Neural progenitor cell (in vitro differentiated cells): Measurements from ENCODE around the gene SINHCAF. TPM values are rescaled to one million over a fixed set of nuclear protein-coding genes. Genes with fewer than 3 reads are reported as not detected.

Source experiments
- DNase-seq: peaks from one replicate; pipeline ENCODE4 v3.0.0-alpha.2; 2016; ENCODE audit warnings: low spot score
- H2AFZ ChIP-seq: fragments of 200-600 bp; sonication (generic); replicated peaks from 2 replicates; pipeline ENCODE4 v1.6.1; 2016; ENCODE audit warnings: antibody characterized with exemption
- H3F3A ChIP-seq: fragments of 200-600 bp; sonication (generic); 2 replicates; pipeline ENCODE4 v1.6.1; 2016; ENCODE audit warnings: antibody characterized with exemption, low read depth
- H3K27ac ChIP-seq: fragments of 200-600 bp; sonication (generic); 2 replicates; pipeline ENCODE4 v1.5.1; 2016; ENCODE audit warnings: mild to moderate bottlenecking
- H3K27me3 ChIP-seq: fragments of 200-600 bp; sonication (generic); 2 replicates; pipeline ENCODE4 v1.6.1; 2016; ENCODE audit warnings: mild to moderate bottlenecking, moderate library complexity
- H3K36me3 ChIP-seq: fragments of 200-600 bp; sonication (generic); 2 replicates; pipeline ENCODE4 v1.5.1; 2016
- H3K4me1 ChIP-seq: fragments of 200-600 bp; sonication (generic); 2 replicates; pipeline ENCODE4 v1.6.1; 2016; ENCODE audit warnings: mixed run types
- H3K4me2 ChIP-seq: fragments of 200-600 bp; sonication (generic); 2 replicates; pipeline ENCODE4 v1.6.1; 2016
- H3K4me3 ChIP-seq: fragments of 200-600 bp; sonication (generic); 2 replicates; pipeline ENCODE4 v1.5.1; 2016
- H3K79me2 ChIP-seq: fragments of 200-600 bp; sonication (generic); 2 replicates; pipeline ENCODE4 v1.6.1; 2016; ENCODE audit warnings: low read depth
- H3K9ac ChIP-seq: fragments of 200-600 bp; sonication (generic); 2 replicates; pipeline ENCODE4 v1.6.1; 2016
- H3K9me3 ChIP-seq: fragments of 200-600 bp; sonication (generic); 2 replicates; pipeline ENCODE4 v1.5.1; 2016; ENCODE audit warnings: low read depth
- H4K20me1 ChIP-seq: fragments of 200-600 bp; sonication (generic); 2 replicates; pipeline ENCODE4 v1.6.1; 2016; ENCODE audit warnings: low read depth
- H3K27ac Mint-ChIP-seq: 3 replicates; pipeline ENCODE4 v1.8.0; 2021; ENCODE audit warnings: mixed read lengths
- H3K27me3 Mint-ChIP-seq: 2 replicates; pipeline ENCODE4 v1.8.0; 2022; ENCODE audit warnings: low read depth, mild to moderate bottlenecking, inconsistent platforms, moderate library complexity, mixed read lengths; ENCODE audit not compliant: insufficient read depth
- H3K36me3 Mint-ChIP-seq: 3 replicates; pipeline ENCODE4 v1.8.0; 2021; ENCODE audit warnings: mixed read lengths
- H3K4me1 Mint-ChIP-seq: 3 replicates; pipeline ENCODE4 v1.8.0; 2021; ENCODE audit warnings: mixed read lengths
- H3K4me3 Mint-ChIP-seq: 3 replicates; pipeline ENCODE4 v1.8.0; 2021; ENCODE audit warnings: mild to moderate bottlenecking, moderate library complexity, mixed read lengths
- H3K9me3 Mint-ChIP-seq: 3 replicates; pipeline ENCODE4 v1.8.0; 2020; ENCODE audit warnings: mixed read lengths
- EZH2 ChIP-seq: fragments of 200-600 bp; sonication (generic); IDR thresholded peaks from 2 replicates; pipeline ENCODE4 v1.6.1; 2017; ENCODE audit warnings: antibody characterized with exemption, mild to moderate bottlenecking, moderate library complexity
- EZH2phosphoT487 ChIP-seq: fragments of 200-600 bp; sonication (generic); IDR thresholded peaks from 2 replicates; pipeline ENCODE4 v1.6.1; 2017; ENCODE audit warnings: antibody characterized with exemption
- total RNA-seq: library from RNA; depleted of rRNA; stranded (reverse); fragments of >200 nt; gene quantifications from 2 replicates; pipeline ENCODE4 v1.2.3, GENCODE V29; 2015; ENCODE audit warnings: low replicate concordance
- TF ChIP-seq, protein P1 (sequence below): fragments of 200-600 bp; sonication (generic); IDR thresholded peaks from 2 replicates; pipeline ENCODE4 v1.5.1; 2017; ENCODE audit warnings: antibody characterized with exemption, mild to moderate bottlenecking

The SINHCAF gene
- total RNA-seq, 1 donor from 2014 or later: 1,260 TPM

DNA sequence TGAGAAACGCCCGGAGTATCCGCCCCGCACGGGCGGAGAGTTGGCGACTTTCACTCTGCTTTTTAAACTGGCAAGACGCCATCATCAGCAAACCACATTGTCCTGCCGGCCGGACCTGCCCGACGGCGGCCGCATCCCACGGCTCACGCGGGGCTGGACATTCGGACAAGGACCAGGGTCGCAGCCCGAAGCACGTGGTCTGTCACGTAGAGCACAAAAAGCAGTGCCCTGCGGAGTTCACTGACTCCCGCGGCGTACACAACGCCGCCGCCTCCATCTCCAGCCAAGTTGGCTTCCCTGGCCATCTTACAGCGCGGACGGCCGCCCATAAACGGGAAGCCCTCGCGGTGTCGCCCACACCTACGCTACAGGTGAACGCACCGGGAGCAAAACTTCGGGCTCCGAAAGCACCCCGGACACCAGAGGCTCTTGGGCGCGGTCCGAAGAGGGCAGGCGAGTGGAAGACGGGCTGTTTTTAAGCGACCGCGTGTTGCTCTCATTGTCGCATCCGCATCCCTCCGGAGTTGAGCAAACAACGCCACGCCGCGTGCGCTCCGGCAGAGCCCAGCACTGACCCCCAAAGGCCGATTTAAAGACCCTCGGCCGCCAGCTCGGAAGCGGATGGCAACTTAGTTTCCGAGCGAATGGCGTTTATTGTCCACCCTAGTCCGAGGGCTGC lies 966 bp downstream of the SINHCAF start:
- Histone ChIP-seq H3K36me3 (no peaks in the 10 kb centered on the region), H3K4me2 (peak overlapping the region; percentile 90), H3F3A (peaks cover 21% of the 10 kb centered on the region), H4K20me1 (peaks cover 52% of the 10 kb centered on the region), H3K4me1 (peaks cover 40% of the 10 kb centered on the region), H3K27me3 (no peaks in the 10 kb centered on the region), H3K4me3 (peak overlapping the region; percentile 85), H3K79me2 (peaks cover 68% of the 10 kb centered on the region), H3K27ac (peak overlapping the region; percentile 93), H3K9me3 (no peaks in the 10 kb centered on the region), H3K9ac (peak overlapping the region; percentile 85), H2AFZ (no peak overlapping the region)
- H3K36me3 Mint-ChIP-seq: peaks cover 6% of the 10 kb centered on the region
- peaks cover 37% of the 10 kb centered on the region for H3K4me1 Mint-ChIP-seq
- H3K4me3 Mint-ChIP-seq: peak overlapping the region; percentile 100
- peak; percentile 72 for DNase-seq
- TF ChIP-seq EZH2 (no peak), EZH2phosphoT487 (no peak)
- TF ChIP-seq, protein P1, sequence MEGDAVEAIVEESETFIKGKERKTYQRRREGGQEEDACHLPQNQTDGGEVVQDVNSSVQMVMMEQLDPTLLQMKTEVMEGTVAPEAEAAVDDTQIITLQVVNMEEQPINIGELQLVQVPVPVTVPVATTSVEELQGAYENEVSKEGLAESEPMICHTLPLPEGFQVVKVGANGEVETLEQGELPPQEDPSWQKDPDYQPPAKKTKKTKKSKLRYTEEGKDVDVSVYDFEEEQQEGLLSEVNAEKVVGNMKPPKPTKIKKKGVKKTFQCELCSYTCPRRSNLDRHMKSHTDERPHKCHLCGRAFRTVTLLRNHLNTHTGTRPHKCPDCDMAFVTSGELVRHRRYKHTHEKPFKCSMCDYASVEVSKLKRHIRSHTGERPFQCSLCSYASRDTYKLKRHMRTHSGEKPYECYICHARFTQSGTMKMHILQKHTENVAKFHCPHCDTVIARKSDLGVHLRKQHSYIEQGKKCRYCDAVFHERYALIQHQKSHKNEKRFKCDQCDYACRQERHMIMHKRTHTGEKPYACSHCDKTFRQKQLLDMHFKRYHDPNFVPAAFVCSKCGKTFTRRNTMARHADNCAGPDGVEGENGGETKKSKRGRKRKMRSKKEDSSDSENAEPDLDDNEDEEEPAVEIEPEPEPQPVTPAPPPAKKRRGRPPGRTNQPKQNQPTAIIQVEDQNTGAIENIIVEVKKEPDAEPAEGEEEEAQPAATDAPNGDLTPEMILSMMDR: no peak
- H3K9me3 Mint-ChIP-seq: no peaks in the 10 kb centered on the region
- peak overlapping the region; percentile 87 for H3K27ac Mint-ChIP-seq
- peaks cover 8% of the 10 kb centered on the region for H3K27me3 Mint-ChIP-seq

DNA sequence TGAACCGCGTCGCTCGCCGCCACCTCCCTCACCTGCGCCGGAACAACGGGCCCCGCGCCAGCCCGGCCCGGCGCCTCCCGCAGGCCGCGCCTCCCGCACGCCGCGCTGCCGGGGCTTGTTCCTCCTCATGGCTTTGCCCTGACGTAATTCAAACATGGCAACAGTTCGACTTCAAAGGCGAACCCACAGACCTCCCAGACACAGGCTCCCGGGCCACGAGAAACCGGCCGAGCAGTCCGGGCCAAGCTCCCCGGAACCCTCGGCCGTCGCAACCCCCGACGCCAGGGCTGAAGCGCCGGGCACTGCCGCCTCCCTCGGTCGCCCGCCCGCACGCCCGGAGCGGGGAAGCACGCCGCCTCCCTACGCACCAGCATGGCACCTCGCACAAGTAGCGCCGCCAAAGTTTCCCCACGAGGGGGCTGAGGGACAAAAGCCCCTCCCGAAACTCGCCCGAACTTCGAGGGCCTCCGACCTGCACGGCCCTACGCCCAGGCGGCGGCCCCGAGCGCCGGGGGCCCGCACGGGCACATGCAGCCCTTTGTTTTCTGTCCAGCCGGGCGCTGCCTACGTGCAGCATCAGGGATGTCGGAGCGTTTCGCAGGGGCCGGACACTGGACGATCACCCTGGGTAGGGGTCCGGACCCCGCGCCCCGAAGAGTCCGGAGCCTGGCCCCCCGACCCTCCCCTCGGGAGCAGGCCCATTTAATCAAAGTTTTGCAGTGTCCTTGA lies 1.7 kb downstream of the SINHCAF start:
- H3K36me3 ChIP-seq: no peaks in the 10 kb centered on the region
- H3K27me3 ChIP-seq: no peaks in the 10 kb centered on the region
- H3K27me3 Mint-ChIP-seq: peaks cover 8% of the 10 kb centered on the region
- H3K79me2 ChIP-seq: peaks cover 75% of the 10 kb centered on the region
- peaks cover 12% of the 10 kb centered on the region for H3K36me3 Mint-ChIP-seq
- H3K4me1 ChIP-seq: peaks cover 47% of the 10 kb centered on the region
- TF ChIP-seq EZH2phosphoT487 (no peak), EZH2 (no peak)
- TF ChIP-seq, protein P1: no peak
- peaks cover 26% of the 10 kb centered on the region for H3F3A ChIP-seq
- peak overlapping the region; percentile 87 for H3K27ac Mint-ChIP-seq
- peaks cover 2% of the 10 kb centered on the region for H3K9me3 Mint-ChIP-seq
- H3K4me3 ChIP-seq: peak overlapping the region; percentile 85
- peak overlapping the region; percentile 90 for H3K4me2 ChIP-seq
- peak overlapping the region; percentile 93 for H3K27ac ChIP-seq
- H3K4me1 Mint-ChIP-seq: peaks cover 43% of the 10 kb centered on the region
- no peaks in the 10 kb centered on the region for H3K9me3 ChIP-seq
- H2AFZ ChIP-seq: no peak overlapping the region
- peak overlapping the region; percentile 85 for H3K9ac ChIP-seq
- peak overlapping the region; percentile 100 for H3K4me3 Mint-ChIP-seq
- DNase-seq: peak; percentile 77
- peaks cover 59% of the 10 kb centered on the region for H4K20me1 ChIP-seq

DNA sequence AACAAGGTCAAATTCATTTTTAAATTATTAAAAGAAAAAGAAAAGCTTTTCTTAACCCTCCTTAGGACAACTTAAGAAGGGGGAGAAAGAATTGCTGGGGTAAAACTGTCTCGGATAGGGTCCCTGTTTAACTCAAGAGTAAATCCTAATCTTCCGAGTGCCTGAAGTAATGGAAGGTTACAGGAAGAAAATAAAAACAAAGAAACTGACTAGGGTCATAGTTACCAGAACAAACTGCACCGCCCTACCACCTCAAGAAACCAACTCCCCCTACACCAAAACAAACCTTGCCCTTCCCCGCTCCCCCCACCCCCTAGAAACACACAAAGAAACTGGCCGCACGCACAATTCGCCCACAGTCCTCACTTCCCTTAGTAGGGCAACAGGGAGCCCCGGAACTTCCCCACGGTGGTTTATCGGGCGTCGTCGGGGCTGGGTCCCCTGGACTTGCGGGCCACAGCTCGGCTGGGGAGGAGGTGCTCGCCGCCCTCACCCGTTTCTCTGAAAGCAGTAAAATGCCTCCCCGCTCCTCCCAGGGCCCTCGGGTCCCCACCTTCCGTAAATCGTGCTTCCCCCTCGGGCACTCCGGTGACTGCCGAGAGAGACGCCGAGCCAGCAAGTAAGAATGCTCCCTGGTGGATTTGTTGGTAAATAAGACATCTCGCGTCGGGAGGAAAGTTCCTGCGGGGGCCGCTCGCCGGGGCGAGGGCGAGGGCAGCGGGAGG lies 2.4 kb downstream of the SINHCAF start:
- Histone ChIP-seq H3K4me3 (peak overlapping the region; percentile 85), H3F3A (peaks cover 32% of the 10 kb centered on the region), H3K4me2 (peak overlapping the region; percentile 90), H3K9me3 (no peaks in the 10 kb centered on the region), H4K20me1 (peaks cover 67% of the 10 kb centered on the region), H3K79me2 (peaks cover 83% of the 10 kb centered on the region), H3K4me1 (peaks cover 55% of the 10 kb centered on the region), H3K9ac (peak overlapping the region; percentile 85), H2AFZ (no peak overlapping the region), H3K27me3 (no peaks in the 10 kb centered on the region), H3K36me3 (no peaks in the 10 kb centered on the region), H3K27ac (peak overlapping the region; percentile 93)
- H3K27ac Mint-ChIP-seq: peak overlapping the region; percentile 99
- peaks cover 8% of the 10 kb centered on the region for H3K27me3 Mint-ChIP-seq
- peaks cover 2% of the 10 kb centered on the region for H3K9me3 Mint-ChIP-seq
- no peak for DNase-seq
- H3K4me1 Mint-ChIP-seq: peaks cover 43% of the 10 kb centered on the region
- TF ChIP-seq EZH2phosphoT487 (no peak), EZH2 (no peak)
- TF ChIP-seq, protein P1: no peak
- peak overlapping the region; percentile 100 for H3K4me3 Mint-ChIP-seq
- H3K36me3 Mint-ChIP-seq: peaks cover 12% of the 10 kb centered on the region
